ENCODE results near the gene INPP4B.

- no peak for TF ChIP-seq POLR2A (IDR thresholded peaks at IDR 0.05)
- TF ChIP-seq CTCF (IDR thresholded peaks at IDR 0.05): peak; percentile 75 to 81 (median 76)
Observed at GRCh38 chr4:142126890-142127497, 719.1 kb downstream of the INPP4B start.

All from uterus (tissue), 2 donors.